ENCODE data around the gene LRGUK. TPM values are rescaled to one million over a fixed set of nuclear protein-coding genes. Genes with fewer than 3 reads are reported as not detected.

LRGUK gene
- total RNA-seq, 1 experiment from 2014 or later = 1.5 TPM

GRCh38 chr7:134114992-134115391 is 12.1 kb upstream of the LRGUK start:
- no peak overlapping the region for H2BK15ac ChIP-seq (ENCODE audit: low read depth, low read length)

More at GRCh38 chr7:134114992-134115391, 12.1 kb upstream of the LRGUK start:
- no peak overlapping the region for H2AK5ac ChIP-seq (ENCODE audit: insufficient read length, low read length)
- H3K79me2 ChIP-seq (ENCODE audit: insufficient read depth, low read length) = no peaks in the 10 kb centered on the region
- H3K56ac ChIP-seq (ENCODE audit: insufficient read length, low read depth, low read length) = no peak overlapping the region
- H3K4me1 ChIP-seq (ENCODE audit: insufficient read depth, low read length) = no peaks in the 10 kb centered on the region; the same call in 1 of the 2 replicates
- H2BK120ac ChIP-seq (ENCODE audit: low read depth, low read length, poor library complexity, severe bottlenecking) = no peak overlapping the region
- Mint-ChIP-seq H3K27me3 (ENCODE audit: low read depth) (no peaks in the 10 kb centered on the region; the same call in 1 of the 2 replicates), H3K4me3 (no peak overlapping the region), H3K9me3 (peaks cover 2 to 13% of the 10 kb centered on the region in 2 experiments; a peak in 4 of 5 replicates), H3K36me3 (ENCODE audit: insufficient read depth in 1 of 3, low read depth in 3 of 3) (peaks cover 0 to 5% (median 4%) of the 10 kb centered on the region in 3 experiments; a peak in 4 of 7 replicates), H3K4me1 (peaks cover 25 to 34% of the 10 kb centered on the region in 2 experiments), H3K27ac (0 out of 7 replicates have a peak overlapping the region, but pooled peaks of 1 of the 3 experiments have one; percentile 58)
- no peak overlapping the region for H4K8ac ChIP-seq (replicated peaks; ENCODE audit: insufficient read length, low read depth, low read length)
- H4K5ac ChIP-seq (ENCODE audit: insufficient read length, low read depth, low read length) = no peak overlapping the region
- H4K20me1 ChIP-seq (ENCODE audit: control insufficient read depth, insufficient read depth, insufficient read length) = no peaks in the 10 kb centered on the region
- H3K79me1 ChIP-seq (ENCODE audit: insufficient read depth, low read depth, low read length, poor library complexity, severe bottlenecking) = no peaks in the 10 kb centered on the region
- no peak overlapping the region for H3K14ac ChIP-seq (ENCODE audit: insufficient read depth, low read length)
- H2BK5ac ChIP-seq (ENCODE audit: insufficient read length, low read length) = no peak overlapping the region
- H3K27ac ChIP-seq (ENCODE audit: insufficient read length, low read depth, low read length) = no peak overlapping the region
- no peak overlapping the region for H2AFZ ChIP-seq (ENCODE audit: low read length)
- H3K23me2 ChIP-seq (ENCODE audit: insufficient read length, low read depth, low read length, poor library complexity, severe bottlenecking) = no peaks in the 10 kb centered on the region
- no peak overlapping the region for H3T11ph ChIP-seq (ENCODE audit: low read length)
- DNase-seq = no peak
- no peak overlapping the region for H3K4ac ChIP-seq (ENCODE audit: low read depth, low read length)
- no peak overlapping the region for H3K9ac ChIP-seq (ENCODE audit: extremely low read depth, insufficient read length, low read length)
- no peaks in the 10 kb centered on the region for H3K27me3 ChIP-seq (ENCODE audit: insufficient read depth, low read length)
- no CpG with 5 or more reads among the region's 4 CpGs for WGBS (ENCODE audit: extremely low coverage, insufficient read length, low lambda C conversion rate)
- no peak overlapping the region for H3K18ac ChIP-seq (ENCODE audit: insufficient read length, low read depth, low read length)
- H3K4me2 ChIP-seq (ENCODE audit: insufficient read depth, insufficient read length, low read length) = no peak overlapping the region
- no peak overlapping the region for H3K23ac ChIP-seq (ENCODE audit: insufficient read length, low read depth, low read length)
- no peaks in the 10 kb centered on the region for H3K9me3 ChIP-seq (ENCODE audit: control insufficient read depth, low read depth, low read length)
- H4K91ac ChIP-seq (ENCODE audit: insufficient read length, low read depth, low read length) = no peak overlapping the region
- H2BK20ac ChIP-seq (ENCODE audit: low read depth, low read length, poor library complexity, severe bottlenecking) = no peak overlapping the region
- TF ChIP-seq CTCF (conservative IDR thresholded peaks at IDR 0.05) = no peak
- H2BK12ac ChIP-seq (ENCODE audit: insufficient read length, low read depth, low read length) = no peak overlapping the region
